GM18870 (cell line): ENCODE measurements around the gene NFIA.
"Not testable (repeated sequence)": the region's sequence is repeated elsewhere in the genome, so short reads cannot be mapped to it uniquely, and the experiment has no call there.

Experiments
- ATAC-seq: cut with Tn5 transposase; IDR thresholded peaks from one replicate; pipeline ENCODE4 v1.9.1; 2021; ENCODE audit warnings: moderate library complexity; ENCODE audit not compliant: unreplicated experiment

Gene NFIA

DNA sequence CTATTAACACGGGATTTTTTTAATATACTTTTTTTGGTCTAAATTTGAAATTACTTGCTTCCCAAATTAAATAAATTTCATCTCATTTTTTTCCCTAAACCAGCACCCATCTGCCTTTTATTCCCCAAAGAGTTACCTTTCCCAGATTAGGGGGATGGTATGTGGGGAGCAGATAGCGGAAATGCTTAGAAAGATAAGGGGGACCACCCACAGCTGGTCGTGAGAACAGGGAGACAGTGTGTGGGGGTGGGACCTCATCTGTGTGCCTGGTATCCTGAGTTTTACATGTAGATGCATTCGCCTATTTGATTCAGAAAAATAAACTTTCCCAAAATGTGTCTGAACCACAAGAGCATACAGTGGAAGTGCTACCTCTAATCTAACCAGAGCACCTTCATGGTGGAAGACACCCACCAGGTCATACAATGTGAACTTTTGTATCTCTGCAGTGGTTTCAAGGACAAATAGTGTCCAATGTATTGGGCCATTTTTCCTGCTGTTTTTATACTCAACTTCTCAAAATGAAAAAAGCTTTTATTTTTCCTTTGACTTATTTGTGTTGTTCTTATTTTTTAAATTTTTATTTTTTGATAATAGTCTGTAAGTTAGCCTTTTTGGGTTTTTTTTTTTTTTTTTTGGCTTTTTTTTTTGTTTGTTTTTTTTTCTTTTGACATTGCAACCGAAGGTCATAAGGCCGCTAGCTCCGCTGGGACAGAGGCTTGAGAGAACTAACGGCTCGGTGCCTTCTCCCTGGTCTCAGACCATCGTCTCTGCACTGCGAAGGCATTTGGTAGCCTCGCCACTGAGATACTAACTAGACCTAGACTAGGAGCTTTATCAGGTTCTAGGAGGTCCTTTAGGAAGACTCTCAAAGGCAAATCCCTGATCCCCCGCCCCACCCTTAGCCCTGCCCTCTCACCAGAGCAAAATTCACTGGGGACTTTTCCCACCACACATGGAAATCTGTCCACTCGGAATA lies 379.3 kb downstream of the NFIA start:
- no peak for ATAC-seq

DNA sequence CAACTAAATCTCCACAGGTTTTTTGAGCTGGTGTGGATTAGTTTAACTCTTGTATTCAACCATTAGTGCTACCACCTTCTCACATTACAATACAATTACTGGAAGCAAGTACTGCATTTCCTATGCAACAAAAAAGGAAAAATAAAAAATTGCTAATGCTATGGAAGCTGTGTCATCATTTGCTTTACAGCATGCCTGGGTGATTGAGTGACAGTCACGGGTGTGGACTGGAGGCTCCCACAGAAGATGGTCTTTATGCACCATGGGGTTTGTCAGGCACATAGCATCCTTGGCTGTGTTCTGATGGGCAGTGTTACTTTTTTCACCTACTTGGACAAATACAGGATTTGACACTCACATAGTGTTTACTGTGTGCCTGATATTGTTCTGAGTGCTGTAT lies 380.3 kb downstream of the NFIA start:
- ATAC-seq = no peak

DNA sequence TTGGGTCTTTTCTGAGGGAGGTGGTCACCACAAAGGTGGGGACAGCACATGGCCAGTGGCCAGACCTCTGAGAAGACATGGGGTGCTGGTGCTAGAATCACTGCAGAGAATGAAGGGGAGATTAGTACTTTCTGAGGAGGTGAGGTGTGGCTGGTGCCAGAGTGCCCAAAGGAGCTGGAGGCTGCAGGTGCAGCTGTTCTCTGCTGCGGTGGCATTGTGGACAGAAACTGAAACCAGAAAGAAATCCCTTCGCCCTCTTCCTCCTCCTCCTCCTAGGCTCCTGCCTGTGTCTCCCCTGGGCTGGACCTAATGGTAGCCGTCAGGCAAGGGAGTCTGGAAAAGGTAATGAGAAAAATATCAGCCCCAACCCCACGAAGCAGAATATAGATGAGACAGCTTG lies 380.9 kb downstream of the NFIA start:
- no peak for ATAC-seq

DNA sequence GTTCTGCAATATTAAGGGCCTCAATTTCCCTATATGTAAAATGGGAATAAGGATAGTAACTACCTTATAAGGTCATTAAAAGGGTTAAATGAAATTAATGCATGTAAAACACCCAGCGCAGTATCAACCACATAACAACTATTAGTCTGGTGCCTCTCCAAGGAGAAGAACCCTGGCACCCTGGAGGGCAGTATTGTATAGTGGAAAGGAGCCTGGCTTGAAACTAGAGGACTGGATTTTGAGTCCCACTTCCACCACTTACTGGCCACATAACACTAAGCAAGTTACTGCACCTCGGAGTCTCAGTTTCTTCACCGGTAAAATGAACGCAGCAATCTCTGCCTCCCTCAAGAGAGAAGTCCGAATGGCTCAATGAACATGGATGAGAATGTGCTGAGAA lies 385.5 kb downstream of the NFIA start:
- ATAC-seq = not testable (repeated sequence)

DNA sequence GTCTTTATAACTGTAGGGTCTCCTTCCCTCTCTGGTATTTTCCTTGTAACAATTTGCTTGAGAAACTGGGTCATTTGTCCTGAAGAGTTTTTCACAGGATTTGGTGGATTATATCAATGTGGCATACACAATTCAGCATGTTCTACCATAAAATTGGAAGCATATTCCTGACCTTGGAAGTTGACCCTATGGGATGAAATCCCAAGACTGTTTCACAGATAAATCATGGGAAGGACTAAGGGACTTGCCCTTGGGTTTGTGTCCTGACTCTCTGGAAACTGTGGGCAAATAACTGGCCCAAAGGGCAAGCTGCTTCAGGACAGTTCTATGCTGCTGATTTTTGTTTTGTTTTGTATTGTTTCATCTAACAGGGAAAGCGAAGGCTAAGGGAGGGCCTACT lies 387.0 kb downstream of the NFIA start:
- no peak for ATAC-seq

DNA sequence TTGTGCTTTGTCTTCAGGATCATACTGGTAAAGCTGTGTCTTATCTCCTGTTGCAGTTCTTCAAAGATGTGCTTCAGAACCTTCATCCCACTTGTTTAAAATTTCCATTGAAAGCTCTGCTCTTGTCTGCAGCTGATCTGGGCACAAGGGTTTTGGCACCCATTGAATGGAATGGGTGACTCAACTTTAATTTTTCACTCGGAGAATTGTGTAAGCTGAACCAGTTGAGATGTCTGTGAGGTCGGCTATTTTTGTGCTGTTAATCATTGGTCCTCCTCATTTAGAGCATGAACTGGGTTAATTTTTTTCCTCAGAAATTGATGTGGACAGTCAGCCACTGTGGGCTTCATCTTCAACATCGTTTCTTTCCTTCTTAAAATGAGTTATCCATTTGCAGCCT lies 390.5 kb downstream of the NFIA start:
- ATAC-seq = no peak

DNA sequence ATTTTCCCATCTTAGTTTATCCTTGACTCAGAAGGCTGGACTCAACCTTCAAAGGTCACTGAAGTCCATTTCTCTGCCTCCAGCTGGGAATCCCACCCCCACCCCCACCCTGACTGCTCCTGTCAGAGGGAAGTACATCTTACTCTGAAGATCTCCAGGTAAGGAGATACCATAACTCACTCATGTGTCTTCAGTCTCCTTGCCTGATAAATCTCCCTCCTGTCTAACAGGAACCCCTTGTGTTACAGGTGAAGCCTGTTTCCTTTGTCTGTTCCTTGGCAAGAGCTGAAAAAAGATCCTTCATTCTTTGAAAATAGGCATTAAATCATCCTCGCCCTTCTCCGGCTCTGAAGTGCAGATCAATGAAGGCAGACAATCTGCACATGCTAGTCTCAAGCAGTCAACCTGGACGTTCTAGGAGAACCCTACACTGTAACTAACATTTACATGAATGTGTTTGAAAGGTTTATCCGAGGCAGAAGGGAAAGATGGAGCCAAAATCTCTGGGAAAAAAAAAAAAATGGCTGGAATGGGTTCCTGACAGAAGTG lies 392.0 kb downstream of the NFIA start:
- no peak for ATAC-seq

DNA sequence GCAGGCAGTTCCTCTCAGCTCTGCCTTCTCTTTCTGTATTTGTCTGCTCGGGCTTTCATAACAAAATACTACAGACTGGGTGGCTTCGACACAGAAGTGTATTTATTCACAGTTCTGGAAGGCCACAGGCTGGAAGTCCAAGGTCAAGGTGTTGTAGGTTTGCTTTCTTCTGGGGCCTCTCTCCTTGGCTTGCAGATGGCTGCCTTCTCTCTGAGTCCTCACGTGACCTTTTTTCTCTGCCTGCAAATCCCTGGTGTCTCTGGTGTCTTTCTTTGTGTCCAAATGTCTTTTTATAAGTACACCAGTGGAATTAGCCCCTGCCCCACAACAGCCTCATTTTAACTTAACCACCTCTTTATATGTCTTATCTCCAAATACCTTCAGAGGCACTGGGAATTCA lies 392.6 kb downstream of the NFIA start:
- no peak for ATAC-seq

DNA sequence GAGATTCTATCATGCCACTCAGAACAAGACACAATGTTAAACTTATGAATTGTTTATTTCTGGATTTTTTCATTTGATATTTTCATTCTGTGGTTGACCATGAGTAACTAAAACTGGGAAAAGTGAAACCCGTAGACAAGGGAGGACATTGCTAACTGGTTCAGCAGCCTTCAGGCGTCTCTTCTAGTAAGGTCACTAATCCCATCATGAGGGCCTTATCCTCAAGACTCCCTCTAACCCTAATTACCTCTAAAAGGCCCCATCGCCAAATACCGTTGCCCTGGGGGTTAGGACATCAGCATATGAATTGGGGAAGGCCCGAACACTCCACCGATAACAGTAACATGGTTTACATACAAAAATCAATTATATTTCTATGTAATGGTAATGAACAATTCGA lies 394.9 kb downstream of the NFIA start:
- ATAC-seq = no peak

DNA sequence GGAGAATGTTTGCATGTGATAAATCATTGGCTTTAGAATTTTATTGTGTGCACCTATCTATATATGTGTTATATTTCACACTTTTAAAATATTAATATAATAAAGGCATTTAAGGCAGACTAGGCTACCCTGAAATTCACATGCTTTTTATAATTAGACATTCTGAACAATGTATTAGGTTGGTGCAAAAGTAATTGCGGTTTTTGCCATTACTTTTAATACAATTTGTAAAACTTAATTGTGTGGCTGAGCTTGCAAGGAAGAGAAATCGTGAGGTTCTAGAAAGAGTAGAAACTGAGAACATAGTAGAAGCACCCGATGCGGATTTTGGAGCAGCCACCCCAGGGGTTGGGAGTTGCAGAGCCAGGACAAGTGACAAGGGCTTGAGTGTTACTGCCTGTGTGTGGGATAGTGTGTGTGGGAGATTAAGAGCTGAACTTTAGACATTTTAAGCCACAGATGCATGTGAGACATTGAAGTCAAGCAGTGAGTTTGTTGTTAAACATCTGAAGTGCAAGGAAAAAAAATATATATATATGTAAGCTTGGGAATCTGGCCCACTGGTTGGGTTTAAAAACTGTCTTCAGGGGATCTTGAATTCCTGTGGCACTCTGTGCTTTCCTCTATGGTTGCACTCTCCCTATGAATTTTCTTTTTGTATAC lies 398.0 kb downstream of the NFIA start:
- no peak for ATAC-seq

DNA sequence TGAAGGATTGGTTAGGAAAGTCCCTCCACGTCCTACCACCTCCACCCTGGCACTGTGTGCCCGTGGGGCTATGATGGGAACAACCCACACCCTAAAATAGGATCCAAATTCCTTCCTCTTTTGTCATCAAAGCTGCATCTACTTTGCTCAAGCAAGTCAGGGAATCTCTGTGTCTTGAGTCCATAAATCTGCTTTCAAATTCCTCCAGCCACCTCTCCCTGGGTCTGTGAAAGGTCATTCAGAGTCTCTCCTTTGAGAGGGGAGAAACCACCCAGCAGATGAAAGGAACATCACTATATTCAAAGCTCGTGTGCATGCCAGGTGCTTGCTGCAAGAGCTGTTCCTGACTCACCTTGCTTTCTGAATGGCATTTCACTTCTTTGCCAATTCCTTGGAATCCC lies 399.0 kb downstream of the NFIA start:
- ATAC-seq = no peak

DNA sequence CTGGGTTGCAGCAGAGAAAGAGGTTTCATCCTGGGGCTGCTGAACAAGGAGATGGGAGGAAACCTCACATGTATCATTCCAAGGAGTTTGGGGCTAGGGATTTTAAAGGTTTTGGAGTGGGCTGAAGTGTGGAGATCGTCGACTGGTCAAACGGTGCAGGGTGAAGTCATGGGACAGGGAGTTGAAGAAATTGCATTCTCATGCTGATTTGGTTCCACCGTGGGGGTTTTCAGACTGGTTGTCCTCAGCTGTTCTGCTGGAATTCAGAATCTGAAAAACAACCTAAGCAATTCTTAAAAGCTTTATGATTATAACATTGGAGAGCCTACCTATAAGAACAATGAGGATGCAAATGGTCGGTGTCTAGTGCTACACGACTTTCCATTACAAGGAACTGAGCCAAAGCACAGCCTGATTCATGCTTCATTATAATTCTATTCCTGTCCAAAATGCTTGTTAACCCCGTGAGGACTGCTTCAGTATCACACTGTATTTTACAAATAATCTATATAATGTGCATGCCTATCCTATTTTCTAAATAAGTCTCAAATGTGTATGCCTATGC lies 399.9 kb downstream of the NFIA start:
- ATAC-seq = no peak

DNA sequence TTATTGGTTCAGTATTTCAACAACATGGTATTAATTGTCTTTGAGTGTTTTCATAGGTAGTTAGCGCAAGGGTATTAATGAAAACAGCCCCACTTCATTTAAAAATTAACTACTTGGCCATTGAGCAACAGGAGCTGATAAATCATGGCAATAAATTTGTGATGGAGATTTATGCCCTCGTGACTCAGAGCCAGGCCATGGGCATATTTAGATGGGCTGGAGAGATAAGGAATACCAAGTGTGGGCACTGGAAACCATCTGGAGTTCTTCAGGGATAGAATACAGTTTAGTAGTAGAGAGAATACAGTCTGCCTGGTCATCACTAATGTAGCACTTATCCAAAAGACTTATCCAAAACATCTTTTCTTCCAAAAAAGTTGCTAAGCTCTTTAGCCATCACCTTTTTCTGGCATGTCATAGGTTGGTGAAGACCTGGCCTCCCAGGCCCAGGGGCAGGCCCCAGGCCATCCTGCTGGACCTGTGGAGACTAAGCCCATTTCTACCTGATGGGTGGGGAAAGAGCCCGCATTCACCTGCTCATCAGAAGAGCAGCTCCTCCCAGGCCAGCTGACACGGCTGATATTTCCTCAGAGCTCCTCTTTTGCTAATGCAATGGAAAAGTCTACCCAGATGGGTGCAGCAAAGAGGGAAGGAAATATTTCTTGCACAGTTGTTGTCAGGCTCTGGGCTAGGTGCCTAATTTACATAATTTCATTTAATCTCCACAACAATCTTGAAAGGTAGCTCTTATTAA lies 404.6 kb downstream of the NFIA start:
- no peak for ATAC-seq

DNA sequence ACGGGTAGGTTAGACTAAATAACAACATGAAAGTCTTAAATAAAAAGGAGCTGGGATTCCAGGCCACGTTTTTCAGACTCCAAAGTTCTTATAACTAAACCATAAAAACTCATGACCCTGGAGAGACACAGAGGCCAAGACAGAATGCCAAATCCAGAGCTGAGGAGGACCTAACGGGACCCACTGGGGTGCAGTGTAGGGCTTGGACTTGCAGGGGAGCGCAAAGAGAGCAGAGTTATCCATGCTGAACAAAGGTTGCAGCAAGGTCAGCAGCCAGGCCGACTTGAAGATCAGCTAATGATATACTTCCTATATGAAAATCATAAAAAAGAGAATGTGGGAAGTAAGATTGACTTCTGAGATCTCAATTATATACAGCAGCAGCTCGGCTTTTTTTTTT lies 405.4 kb downstream of the NFIA start:
- ATAC-seq = no peak

DNA sequence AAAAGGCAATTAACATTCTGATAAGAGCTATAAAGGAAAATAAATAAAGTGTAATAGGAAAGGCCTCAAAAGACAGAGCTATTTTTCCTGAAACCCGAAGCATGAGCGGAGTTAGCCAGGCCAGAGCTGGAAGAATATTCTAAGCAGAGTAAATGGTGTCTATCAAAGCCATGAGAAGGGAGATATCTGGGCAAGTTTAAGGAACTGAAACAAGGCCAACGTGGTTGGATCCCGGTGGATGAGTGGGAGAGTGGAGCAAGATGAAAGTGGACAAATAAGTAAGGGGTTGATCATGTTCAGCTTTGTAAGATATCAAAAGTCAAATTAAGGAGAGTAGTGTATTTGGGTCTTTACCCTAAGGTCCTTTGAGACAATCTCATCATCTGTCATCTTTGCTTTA lies 408.6 kb downstream of the NFIA start:
- no peak for ATAC-seq

DNA sequence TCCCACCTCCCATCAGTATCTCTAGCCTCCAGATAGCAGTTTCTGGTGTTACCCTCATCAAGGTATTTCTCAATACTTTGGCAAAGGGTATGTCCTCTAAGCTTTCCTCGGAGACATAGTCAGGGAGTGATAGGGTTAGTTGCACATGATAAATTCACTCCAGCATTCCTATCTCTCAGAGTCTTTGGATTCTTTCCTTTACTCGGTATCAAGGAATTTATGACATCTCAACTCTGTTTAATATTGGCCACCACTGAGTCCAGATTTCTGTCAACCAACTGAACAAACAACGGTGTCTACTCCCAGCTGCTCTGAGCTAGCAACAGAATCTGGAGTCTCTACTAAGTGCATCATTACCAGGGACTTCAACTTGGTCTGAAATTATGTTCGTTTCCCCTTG lies 409.1 kb downstream of the NFIA start:
- no peak for ATAC-seq

DNA sequence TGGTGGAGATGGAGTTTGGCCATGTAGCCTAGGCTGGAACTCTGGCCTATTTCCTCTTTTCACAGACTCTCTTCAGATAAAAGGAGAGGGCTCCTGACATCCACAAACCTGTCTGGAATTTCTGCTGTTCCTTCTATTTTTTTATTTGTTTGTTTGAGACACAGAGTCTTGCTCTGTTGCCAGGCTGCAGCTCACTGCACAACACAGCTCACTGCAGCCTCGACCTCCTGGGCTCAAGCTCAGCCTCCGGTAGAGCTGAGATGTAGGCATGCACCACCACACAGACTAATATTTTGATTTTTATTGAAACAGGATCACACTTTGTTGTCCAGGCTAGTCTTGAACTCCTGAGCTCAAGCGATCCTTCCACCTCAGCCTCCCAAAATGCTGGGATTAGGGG lies 411.6 kb downstream of the NFIA start:
- no peak for ATAC-seq

DNA sequence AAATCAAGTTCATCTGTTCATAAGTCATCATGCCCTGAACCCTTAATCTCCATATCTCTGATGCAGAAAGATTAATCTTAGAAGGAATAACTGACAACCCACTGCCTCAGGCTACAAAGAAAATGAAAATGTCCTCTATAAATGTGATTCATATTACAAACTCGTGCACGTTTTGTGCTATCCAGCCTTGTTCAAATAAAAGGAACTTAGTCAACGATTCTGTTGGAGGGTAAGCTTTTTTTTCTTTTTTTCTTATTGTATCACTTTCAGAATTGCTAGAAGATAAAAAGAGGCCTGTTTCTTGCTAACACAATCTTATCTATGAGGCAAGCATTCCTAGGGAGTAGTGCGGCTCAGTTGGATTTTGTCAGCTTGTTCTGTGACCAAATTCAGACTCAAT lies 414.1 kb downstream of the NFIA start:
- ATAC-seq = no peak

DNA sequence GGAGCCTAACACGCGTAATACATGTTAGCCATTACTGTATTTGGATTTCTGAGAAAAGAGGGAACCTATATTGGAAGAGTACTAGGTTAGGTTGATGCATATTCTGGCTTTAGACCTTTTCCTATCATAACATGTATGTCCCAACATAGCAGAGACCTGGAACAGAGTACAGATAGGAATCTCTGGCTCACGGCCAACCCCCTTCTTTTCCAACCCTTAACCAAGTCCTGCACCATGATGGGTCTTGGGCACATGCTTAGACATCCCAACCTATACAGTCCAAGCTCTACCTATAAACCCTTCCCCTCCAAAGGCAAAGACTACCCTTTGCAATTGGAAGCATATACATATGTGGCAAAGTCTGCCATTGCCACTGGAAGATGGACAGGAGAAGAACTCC lies 414.7 kb downstream of the NFIA start:
- no peak for ATAC-seq

DNA sequence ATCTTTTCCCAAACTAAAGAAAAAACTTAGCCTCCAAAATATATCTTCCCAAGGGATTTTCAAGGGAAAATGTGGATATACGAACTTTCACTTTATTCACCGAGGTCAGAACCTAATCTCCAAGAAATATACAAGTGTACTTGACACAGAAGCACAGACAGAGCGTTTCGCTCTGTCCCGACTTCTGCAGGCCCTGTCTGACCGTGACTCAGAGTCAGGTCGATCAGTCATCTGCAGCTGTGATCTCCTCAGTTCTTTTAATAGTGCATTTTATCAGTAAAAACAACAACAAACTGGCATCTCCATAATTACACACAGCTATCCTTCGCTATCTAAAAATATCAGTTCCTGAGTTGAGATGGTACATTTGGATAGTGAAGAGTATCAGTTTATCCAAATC lies 416.0 kb downstream of the NFIA start:
- ATAC-seq = no peak
